ENCODE measurements around the gene RBBP8. TPM values are rescaled to one million over a fixed set of nuclear protein-coding genes. Genes with fewer than 3 reads are reported as not detected.
A peak's percentile ranks its signal among the peaks of the same experiment; 100 is the strongest.

Gene RBBP8
- total RNA-seq, 1 donor from 2014 or later: 53.7 TPM

DNA sequence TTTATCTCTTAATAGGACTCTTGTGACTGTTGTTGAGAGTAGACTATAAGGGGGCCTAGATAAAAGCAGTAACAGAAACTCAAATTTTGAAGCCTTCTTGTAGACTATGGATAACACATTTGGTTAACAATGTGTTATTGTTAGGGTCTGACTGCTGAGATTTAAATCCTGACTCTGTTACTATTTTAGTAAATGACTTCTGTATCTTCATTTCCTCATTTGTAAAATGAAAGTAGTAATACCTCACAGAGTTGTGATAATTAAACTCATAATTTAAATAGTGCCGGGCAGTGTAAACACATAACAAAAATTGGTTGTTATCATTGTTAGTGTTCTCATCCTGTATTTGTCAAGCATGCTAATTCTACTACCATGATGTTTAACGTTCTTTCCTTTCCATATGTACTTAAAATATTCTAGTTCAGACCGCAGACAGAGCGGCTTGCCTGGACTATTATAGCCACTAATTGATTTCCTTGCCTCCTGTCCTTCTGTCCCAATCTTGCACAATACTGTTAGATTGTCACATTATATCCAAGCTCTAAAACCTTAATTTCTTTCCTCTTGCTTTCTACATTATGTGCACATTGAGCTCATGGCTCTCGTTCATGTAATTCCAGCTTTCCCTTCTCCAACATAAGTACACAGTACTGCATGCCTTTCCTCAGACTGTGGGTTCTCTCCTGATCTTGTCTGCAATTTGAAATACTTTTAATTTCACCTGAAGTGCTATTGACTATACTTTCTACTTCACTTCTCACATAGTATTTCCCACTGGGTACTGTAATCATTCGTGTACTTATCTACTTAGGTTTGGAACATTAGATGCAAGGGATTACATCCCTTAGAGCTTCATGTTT lies 48.4 kb downstream of the RBBP8 start:
- Mint-ChIP-seq H3K27ac (ENCODE audit: unreplicated experiment) (no peak overlapping the region), H3K4me1 (peaks cover 28% of the 10 kb centered on the region), H3K4me3 (no peak overlapping the region), H3K36me3 (ENCODE audit: low read depth) (peaks cover 19% of the 10 kb centered on the region), H3K9me3 (no peaks in the 10 kb centered on the region), H3K27me3 (ENCODE audit: low read depth) (no peaks in the 10 kb centered on the region)
- no peak for DNase-seq (ENCODE audit: low read depth, low spot score)
- TF ChIP-seq, protein P1, sequence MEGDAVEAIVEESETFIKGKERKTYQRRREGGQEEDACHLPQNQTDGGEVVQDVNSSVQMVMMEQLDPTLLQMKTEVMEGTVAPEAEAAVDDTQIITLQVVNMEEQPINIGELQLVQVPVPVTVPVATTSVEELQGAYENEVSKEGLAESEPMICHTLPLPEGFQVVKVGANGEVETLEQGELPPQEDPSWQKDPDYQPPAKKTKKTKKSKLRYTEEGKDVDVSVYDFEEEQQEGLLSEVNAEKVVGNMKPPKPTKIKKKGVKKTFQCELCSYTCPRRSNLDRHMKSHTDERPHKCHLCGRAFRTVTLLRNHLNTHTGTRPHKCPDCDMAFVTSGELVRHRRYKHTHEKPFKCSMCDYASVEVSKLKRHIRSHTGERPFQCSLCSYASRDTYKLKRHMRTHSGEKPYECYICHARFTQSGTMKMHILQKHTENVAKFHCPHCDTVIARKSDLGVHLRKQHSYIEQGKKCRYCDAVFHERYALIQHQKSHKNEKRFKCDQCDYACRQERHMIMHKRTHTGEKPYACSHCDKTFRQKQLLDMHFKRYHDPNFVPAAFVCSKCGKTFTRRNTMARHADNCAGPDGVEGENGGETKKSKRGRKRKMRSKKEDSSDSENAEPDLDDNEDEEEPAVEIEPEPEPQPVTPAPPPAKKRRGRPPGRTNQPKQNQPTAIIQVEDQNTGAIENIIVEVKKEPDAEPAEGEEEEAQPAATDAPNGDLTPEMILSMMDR (conservative IDR thresholded peaks at IDR 0.05): no peak

- no peak for DNase-seq (ENCODE audit: low read depth, low spot score)
- Mint-ChIP-seq H3K9me3 (no peaks in the 10 kb centered on the region), H3K4me3 (no peak overlapping the region), H3K27ac (ENCODE audit: unreplicated experiment) (no peak overlapping the region), H3K4me1 (peaks cover 15% of the 10 kb centered on the region), H3K27me3 (ENCODE audit: low read depth) (no peaks in the 10 kb centered on the region), H3K36me3 (ENCODE audit: low read depth) (peaks cover 19% of the 10 kb centered on the region)
- TF ChIP-seq, protein P1 (conservative IDR thresholded peaks at IDR 0.05): peak; percentile 73
Measured at GRCh38 chr18:22983175-22983574, 50.0 kb downstream of the RBBP8 start.

GRCh38 chr18:22985250-22985649 lies 52.1 kb downstream of the RBBP8 start:
- peaks cover 12% of the 10 kb centered on the region for H3K36me3 Mint-ChIP-seq (ENCODE audit: low read depth)
- no peak for DNase-seq (ENCODE audit: low read depth, low spot score)
- TF ChIP-seq, protein P1 (conservative IDR thresholded peaks at IDR 0.05): no peak
- no peaks in the 10 kb centered on the region for H3K9me3 Mint-ChIP-seq
- H3K4me1 Mint-ChIP-seq: peaks cover 8% of the 10 kb centered on the region
- no peak overlapping the region for H3K4me3 Mint-ChIP-seq
- H3K27me3 Mint-ChIP-seq (ENCODE audit: low read depth): no peaks in the 10 kb centered on the region
- H3K27ac Mint-ChIP-seq (ENCODE audit: unreplicated experiment): no peak overlapping the region

DNA sequence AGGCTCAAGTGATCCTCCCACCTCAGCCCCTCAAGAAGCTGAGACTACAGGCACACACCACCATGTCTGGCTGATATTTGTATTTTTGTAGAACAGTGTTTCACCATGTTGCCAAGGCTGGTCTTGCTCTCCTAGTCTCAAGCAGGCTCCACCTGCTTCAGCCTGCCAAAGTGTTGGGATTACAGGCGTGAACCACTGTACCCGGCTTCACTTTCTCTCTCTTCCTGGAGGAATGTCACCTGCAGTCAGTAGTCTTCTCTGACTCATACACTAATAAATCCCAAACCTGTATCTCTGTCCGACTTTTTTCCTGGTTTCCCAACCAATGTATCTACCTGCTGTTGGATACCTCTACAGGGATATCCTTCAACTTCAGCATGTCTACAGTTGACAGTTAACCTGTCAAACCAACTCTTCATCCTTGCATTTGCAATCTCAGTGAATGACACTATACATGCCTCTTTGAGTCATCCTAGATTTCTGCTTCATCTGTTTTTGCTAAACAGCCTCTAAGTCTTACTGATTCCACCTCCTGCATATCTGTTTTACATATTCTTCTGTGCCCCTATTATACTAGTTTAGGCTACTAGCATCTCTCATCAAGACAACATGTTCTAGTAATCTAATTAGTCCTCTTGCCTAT lies 54.5 kb downstream of the RBBP8 start:
- TF ChIP-seq, protein P1 (conservative IDR thresholded peaks at IDR 0.05): no peak
- no peaks in the 10 kb centered on the region for H3K4me1 Mint-ChIP-seq
- H3K36me3 Mint-ChIP-seq (ENCODE audit: low read depth): peaks cover 6% of the 10 kb centered on the region
- no peak overlapping the region for H3K27ac Mint-ChIP-seq (ENCODE audit: unreplicated experiment)
- DNase-seq (ENCODE audit: low read depth, low spot score): no peak
- no peak overlapping the region for H3K4me3 Mint-ChIP-seq
- H3K9me3 Mint-ChIP-seq: no peaks in the 10 kb centered on the region
- H3K27me3 Mint-ChIP-seq (ENCODE audit: low read depth): no peaks in the 10 kb centered on the region

DNA sequence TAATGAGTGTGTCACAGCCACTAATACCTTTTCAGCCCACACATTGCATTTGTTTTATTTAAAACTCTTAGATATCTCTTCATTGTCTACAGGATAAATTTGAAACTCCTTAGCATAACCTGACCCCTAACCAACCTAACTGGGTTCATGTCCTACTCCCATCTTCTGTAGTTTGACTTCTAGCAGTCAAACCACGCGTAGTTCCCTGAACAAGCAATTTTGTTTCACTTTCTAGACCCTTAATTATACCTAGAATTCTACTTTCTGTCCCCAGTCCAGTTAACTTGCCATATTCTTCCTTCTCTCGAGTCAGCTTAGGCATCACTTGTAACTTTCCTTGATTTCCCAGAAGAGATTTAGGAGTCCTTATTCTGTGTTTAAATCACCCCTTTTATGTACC lies 55.1 kb downstream of the RBBP8 start:
- Mint-ChIP-seq H3K36me3 (ENCODE audit: low read depth) (peaks cover 6% of the 10 kb centered on the region), H3K4me1 (no peaks in the 10 kb centered on the region), H3K9me3 (no peaks in the 10 kb centered on the region), H3K27me3 (ENCODE audit: low read depth) (no peaks in the 10 kb centered on the region), H3K27ac (ENCODE audit: unreplicated experiment) (no peak overlapping the region), H3K4me3 (no peak overlapping the region)
- TF ChIP-seq, protein P1 (conservative IDR thresholded peaks at IDR 0.05): no peak
- DNase-seq (ENCODE audit: low read depth, low spot score): no peak
